HG03280 (cell line): Measurements from ENCODE around the gene KLHL18.
A peak's percentile ranks its signal among the peaks of the same experiment; 100 is the strongest.
"Not testable (repeated sequence)": the region's sequence is repeated elsewhere in the genome, so short reads cannot be mapped to it uniquely, and the experiment has no call there.

ENCODE experiments used
- ATAC-seq: cut with Tn5 transposase; IDR thresholded peaks from one replicate; pipeline ENCODE4 v1.9.1; 2021; ENCODE audit warnings: mild to moderate bottlenecking, moderate library complexity; ENCODE audit not compliant: unreplicated experiment

Gene KLHL18

GRCh38 chr3:47310391-47310790 is 27.6 kb downstream of the KLHL18 start:
- ATAC-seq, result no peak

- no peak for ATAC-seq
Measured at GRCh38 chr3:47313341-47314055, 30.8 kb downstream of the KLHL18 start.

- ATAC-seq, result no peak
Measured at GRCh38 chr3:47314056-47314764, 31.5 kb downstream of the KLHL18 start.

- no peak for ATAC-seq
Measured at GRCh38 chr3:47315069-47315647, 32.4 kb downstream of the KLHL18 start.

- ATAC-seq, result not testable (repeated sequence)
Measured at GRCh38 chr3:47316151-47316550, 33.4 kb downstream of the KLHL18 start.

- no peak for ATAC-seq
Measured at GRCh38 chr3:47318916-47319315, 36.2 kb downstream of the KLHL18 start.

- no peak for ATAC-seq
Measured at GRCh38 chr3:47319956-47320355, 37.2 kb downstream of the KLHL18 start.

GRCh38 chr3:47323431-47324277 is 40.9 kb downstream of the KLHL18 start:
- ATAC-seq, result no peak

- ATAC-seq, result no peak
Measured at GRCh38 chr3:47324278-47324865, 41.6 kb downstream of the KLHL18 start.

- ATAC-seq, result no peak
Measured at GRCh38 chr3:47333907-47334306, 51.2 kb downstream of the KLHL18 start.

GRCh38 chr3:47337656-47338055 is 54.9 kb downstream of the KLHL18 start:
- ATAC-seq, result no peak

- no peak for ATAC-seq
Measured at GRCh38 chr3:47339951-47340350, 57.2 kb downstream of the KLHL18 start.

GRCh38 chr3:47340866-47341265 is 58.1 kb downstream of the KLHL18 start:
- no peak for ATAC-seq

GRCh38 chr3:47342151-47342550 is 59.4 kb downstream of the KLHL18 start:
- ATAC-seq, result no peak

- no peak for ATAC-seq
Measured at GRCh38 chr3:47342812-47343211, 60.1 kb downstream of the KLHL18 start.

GRCh38 chr3:47343471-47343971 is 60.8 kb downstream of the KLHL18 start:
- ATAC-seq, result no peak

- ATAC-seq, result no peak
Measured at GRCh38 chr3:47344971-47345370, 62.2 kb downstream of the KLHL18 start.

- peak; percentile 59 for ATAC-seq
Measured at GRCh38 chr3:47347217-47347801, 64.6 kb downstream of the KLHL18 start.

GRCh38 chr3:47348411-47349154 is 65.8 kb downstream of the KLHL18 start:
- no peak for ATAC-seq

- ATAC-seq, result no peak
Measured at GRCh38 chr3:47355010-47355409, 72.3 kb downstream of the KLHL18 start.
